Omental fat pad (tissue), 4 donors: ENCODE data around the gene CIAO2B. TPM values are rescaled to one million over a fixed set of nuclear protein-coding genes. Genes with fewer than 3 reads are reported as not detected.
"Not testable (repeated sequence)": the region's sequence is repeated elsewhere in the genome, so short reads cannot be mapped to it uniquely, and the experiment has no call there.

Experiments
- ATAC-seq: fragments of 150-250 bp; one replicate; pipeline ENCODE4 v1.9.1; 2016; ENCODE audit warnings: mild to moderate bottlenecking, moderate library complexity; ENCODE audit not compliant: low FRiP score
- DNase-seq: peaks from one replicate; pipeline ENCODE4 v3.0.0-alpha.2; 2019; ENCODE audit warnings: low spot score
- total RNA-seq, 4 donors: library from RNA; depleted of rRNA; stranded (reverse); fragments of >200 nt; gene quantifications; one replicate each; pipeline ENCODE4 v1.1.0, GENCODE V29; 2016
- TF ChIP-seq, protein P1 (sequence below), 3 donors: fragments of 450-650 bp; IDR thresholded peaks; one replicate each; pipeline ENCODE4 v1.5.1; 2016 to 2017; ENCODE audit warnings: antibody characterized with exemption in 3 of 3, mild to moderate bottlenecking in 3 of 3, moderate library complexity in 2 of 3

The CIAO2B gene
- total RNA-seq, 4 donors from 2014 or later: 50.4 to 86.8 (median 70.4) TPM

DNA sequence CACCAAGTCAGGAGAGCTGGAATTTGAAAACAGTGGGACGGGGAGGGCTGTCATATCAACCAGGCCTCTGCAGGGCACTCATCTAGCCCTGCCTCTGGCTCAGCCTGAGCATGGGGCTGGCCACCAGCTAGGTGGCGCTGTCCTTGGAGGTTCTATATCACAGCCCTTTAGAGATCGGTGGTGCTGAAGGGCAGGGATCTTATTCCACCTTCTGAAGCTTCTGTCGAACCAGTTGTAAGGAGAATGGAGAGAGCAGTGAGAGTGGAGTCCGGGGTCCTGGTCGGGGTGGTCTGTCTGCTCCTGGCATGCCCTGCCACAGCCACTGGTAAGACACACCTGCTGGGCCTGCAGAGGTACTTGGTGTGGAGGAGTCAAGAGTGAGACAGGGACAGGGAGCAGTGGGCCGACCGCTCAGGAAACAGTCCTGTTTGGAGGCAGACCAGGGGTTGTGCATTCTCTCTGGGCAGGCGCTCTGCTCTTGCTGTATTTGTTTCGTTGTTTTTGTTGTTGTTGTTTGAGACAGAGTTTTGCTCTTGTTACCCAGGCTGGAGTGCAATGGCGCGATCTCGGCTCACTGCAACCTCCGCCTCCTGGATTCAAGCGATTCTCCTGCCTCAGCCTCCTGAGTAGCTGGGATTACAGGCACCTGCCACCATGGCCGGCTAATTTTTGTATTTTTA lies 27.0 kb upstream of the CIAO2B start, which contains the start of gene CES3:
TSS of gene CES3 (plus strand) at position 202 of the 680 bp plus-strand sequence. CDS start at position 244, 42 bp downstream.
- TF ChIP-seq, protein P1, sequence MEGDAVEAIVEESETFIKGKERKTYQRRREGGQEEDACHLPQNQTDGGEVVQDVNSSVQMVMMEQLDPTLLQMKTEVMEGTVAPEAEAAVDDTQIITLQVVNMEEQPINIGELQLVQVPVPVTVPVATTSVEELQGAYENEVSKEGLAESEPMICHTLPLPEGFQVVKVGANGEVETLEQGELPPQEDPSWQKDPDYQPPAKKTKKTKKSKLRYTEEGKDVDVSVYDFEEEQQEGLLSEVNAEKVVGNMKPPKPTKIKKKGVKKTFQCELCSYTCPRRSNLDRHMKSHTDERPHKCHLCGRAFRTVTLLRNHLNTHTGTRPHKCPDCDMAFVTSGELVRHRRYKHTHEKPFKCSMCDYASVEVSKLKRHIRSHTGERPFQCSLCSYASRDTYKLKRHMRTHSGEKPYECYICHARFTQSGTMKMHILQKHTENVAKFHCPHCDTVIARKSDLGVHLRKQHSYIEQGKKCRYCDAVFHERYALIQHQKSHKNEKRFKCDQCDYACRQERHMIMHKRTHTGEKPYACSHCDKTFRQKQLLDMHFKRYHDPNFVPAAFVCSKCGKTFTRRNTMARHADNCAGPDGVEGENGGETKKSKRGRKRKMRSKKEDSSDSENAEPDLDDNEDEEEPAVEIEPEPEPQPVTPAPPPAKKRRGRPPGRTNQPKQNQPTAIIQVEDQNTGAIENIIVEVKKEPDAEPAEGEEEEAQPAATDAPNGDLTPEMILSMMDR (IDR thresholded peaks at IDR 0.05): no peak
- no peak for DNase-seq
- ATAC-seq: peak; percentile 50

DNA sequence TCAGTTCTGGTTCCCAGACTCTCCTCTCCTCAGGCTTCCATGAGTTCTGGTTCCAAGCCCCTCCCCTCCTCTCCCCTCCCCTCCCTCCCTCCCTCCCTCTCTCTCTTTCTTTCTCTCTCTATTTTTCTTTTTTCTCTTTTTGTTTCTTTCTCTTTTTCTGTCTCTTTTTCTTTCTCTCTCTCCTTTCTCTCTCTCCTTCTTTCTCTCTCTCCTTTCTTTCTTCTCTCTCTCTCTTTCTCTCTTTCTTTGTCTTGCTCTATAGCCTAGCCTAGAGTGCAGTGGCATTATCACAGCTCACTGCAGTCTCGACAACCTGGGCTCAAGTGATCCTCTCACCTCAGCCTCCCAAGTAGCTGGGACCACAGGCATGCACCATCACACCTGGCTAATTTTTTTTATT lies 26.1 kb upstream of the CIAO2B start:
- DNase-seq (no peak), ATAC-seq (no peak)
- TF ChIP-seq, protein P1 (IDR thresholded peaks at IDR 0.05): no peak

DNA sequence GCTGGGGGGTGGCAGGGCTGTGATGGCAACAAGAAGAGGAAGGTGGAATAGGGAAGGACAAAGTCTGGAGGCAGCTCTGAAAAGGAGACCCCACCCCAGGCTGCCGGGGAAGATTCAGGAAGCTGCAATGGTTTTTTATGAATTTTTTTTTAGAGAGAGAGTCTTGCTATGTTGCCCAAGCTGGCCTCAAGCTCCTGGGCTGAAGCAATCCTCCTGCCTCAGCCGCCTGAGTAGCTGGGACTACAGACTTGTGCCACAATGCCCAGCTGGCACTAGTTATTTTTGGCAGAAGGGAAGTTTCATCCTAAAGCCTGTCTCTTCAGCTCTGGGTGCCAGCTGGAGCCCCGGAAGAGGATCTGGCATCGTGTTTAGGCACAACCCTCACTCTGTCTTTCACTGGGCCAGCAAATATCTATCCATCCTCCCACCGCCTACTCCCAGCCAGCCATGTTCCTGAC lies 25.5 kb upstream of the CIAO2B start:
- ATAC-seq (no peak), DNase-seq (no peak)
- TF ChIP-seq, protein P1 (IDR thresholded peaks at IDR 0.05): no peak

DNA sequence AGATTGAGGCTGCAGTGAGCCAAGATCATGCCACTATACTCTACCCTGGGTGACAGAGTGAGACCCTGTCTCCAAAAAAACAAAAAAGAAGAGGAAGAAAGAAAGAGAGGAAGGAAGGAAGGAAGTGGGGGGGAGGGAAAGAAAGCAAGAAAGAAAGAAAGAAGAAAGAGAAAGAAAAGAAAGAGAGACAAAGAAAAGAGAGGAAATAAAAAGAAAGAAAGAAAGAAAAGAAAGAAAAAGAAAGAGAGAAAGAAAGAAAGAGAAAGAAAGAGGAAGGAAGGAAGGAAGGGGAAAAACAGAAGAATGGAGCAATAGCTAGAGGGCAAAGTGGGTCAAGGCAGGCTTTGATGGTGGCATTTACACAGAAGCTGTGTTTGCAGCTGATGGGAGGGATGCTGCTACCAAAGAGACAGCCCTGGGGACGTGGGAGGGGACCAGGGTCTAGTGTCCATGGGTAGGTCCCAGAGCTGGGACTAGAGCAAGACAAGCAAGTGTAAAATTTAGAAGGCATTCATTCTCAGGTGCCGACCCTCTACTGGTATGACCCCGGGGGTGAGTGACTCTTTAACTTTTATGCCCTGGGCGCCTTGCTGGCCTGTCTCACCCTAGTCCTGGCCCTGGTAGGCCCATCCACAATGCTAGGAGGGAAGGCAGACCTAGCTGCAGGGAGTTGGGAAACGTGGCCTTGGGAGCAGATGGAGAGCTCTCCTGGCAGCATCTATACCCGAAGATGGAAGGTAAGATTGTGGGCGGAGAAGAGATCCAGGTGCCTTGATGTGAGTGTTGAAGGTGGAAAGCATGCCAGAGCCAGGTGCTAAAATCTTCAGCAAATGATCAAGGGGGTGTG lies 24.9 kb upstream of the CIAO2B start:
- DNase-seq (no peak), ATAC-seq (no peak)
- TF ChIP-seq, protein P1 (IDR thresholded peaks at IDR 0.05): no peak

DNA sequence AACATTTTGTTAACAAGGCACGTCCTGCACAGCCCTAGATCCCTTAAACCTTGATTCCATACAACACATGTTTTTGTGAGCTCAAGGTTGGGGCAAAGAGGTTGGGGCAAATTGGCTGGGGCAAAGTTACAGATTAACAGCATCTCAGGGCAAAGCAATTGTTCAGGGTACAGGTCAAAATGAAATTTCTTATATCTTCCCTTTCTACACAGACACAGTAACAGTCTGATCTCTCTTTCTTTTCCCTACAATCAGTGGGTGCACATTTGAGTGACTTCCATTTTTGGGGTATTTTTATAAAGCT lies 21.9 kb upstream of the CIAO2B start:
- not testable (repeated sequence) for DNase-seq, ATAC-seq

DNA sequence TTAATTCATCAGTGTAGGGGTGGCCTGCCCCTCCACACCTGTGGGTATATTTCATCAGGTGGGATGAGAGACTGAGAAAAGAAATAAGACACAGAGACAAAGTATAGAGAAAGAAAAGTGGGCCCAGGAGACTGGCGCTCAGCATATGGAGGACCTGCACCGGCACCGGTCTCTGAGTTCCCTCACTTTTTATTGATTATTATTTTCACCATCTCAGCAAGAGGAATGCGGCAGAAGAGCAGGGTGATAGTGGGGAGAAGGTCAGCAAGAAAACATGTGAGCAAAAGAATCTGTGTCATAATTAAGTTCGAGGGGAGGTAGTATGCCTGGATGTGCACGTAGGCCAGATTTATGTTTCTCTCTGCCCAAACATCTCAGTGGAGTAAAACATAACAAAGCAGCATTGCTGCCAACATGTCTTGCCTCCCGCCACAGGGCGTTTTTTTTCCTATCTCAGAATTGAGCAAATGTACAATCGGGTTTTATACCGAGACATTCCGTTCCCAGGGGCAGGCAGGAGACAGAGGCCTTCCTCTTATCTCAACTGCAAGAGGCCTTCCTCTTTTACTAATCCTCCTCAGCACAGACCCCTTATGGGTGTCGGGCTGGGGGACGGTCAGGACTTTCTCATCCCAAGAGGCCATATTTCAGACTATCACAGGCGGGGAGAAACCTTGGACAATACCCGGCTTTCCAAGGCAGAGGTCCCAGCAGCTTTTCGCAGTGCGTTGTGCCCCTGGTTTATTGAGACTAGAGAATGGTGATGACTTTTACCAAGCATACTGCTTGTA lies 21.4 kb upstream of the CIAO2B start:
- ATAC-seq, DNase-seq: not testable (repeated sequence)

DNA sequence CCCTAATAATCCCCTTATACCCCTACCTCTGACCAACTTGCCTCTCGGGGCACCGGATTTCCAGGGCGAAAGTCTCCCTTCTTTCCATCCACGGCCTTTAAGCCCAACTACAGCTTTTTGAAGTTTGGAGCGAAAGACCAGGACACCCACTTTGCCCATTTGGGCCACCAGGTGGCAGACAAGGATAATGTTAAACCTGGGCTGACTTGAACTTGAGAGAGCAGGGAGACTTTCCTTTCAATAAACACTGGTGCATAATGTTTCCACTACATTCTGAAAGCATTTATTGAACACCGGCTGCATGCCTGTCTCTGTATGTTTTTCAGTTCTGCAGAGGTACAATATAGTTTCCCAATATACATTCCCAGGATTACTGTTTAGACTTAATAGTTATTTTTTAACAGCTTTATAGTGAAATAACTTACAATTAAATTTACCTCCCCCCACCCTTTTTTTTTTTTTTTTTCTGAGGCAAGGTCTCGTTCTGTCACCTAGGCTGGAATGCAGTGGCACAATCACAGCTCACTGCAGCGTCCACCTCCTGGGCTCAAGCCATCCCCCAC lies 20.0 kb upstream of the CIAO2B start:
- TF ChIP-seq, protein P1 (IDR thresholded peaks at IDR 0.05): peak in 1 of 3 donors; percentile 24

More for the DNA sequence above, 20.0 kb upstream of the CIAO2B start:
- peak; percentile 74 for DNase-seq
- ATAC-seq: peak; percentile 71
